Upper lobe of right lung (tissue), 1 donor: ENCODE measurements around the gene ZNF761. TPM values are rescaled to one million over a fixed set of nuclear protein-coding genes. Genes with fewer than 3 reads are reported as not detected.
"Not testable (repeated sequence)": the region's sequence is repeated elsewhere in the genome, so short reads cannot be mapped to it uniquely, and the experiment has no call there.

Experiments
- ATAC-seq: fragments of 200-7000 bp; cut with Tn5 transposase; one replicate; pipeline ENCODE4 v1.9.1; 2020; ENCODE audit warnings: mild to moderate bottlenecking, moderate library complexity
- DNase-seq: peaks from one replicate; pipeline ENCODE4 v3.0.0-alpha.2; 2020
- H3K27ac ChIP-seq: fragments of 200-600 bp; one replicate; pipeline ENCODE4 v1.8.0; 2022
- H3K27me3 ChIP-seq: fragments of 200-600 bp; one replicate; pipeline ENCODE4 v1.8.0; 2022; ENCODE audit warnings: mild to moderate bottlenecking
- H3K36me3 ChIP-seq: fragments of 200-600 bp; one replicate; pipeline ENCODE4 v1.8.0; 2022
- H3K4me1 ChIP-seq: fragments of 200-600 bp; one replicate; pipeline ENCODE4 v1.8.0; 2022
- H3K4me3 ChIP-seq: fragments of 200-600 bp; one replicate; pipeline ENCODE4 v1.8.0; 2022; ENCODE audit warnings: mild to moderate bottlenecking
- H3K9me3 ChIP-seq: fragments of 200-600 bp; one replicate; pipeline ENCODE4 v1.8.0; 2022
- intact Hi-C: fragments of 100-400 bp; cut with DNase I; formaldehyde crosslinking; loops from one replicate; pipeline ENCODE4 v1.11.0; 2022
- total RNA-seq: library from RNA; stranded (reverse); fragmentation: NEBNext Ultra II Directional; extraction: Animal tissue kit (Norgen Biotek cat#: 25700); gene quantifications from one replicate; pipeline ENCODE4 v1.2.1, GENCODE V29; 2021
- TF ChIP-seq, protein P1 (sequence below): fragments of 200-600 bp; IDR thresholded peaks from one replicate; pipeline ENCODE4 v1.8.0; 2022; ENCODE audit warnings: antibody characterized with exemption
- donor health status: DM: no; HTN: yes; CAD: no; lungs with severe emphysema.

Gene ZNF761
- total RNA-seq, 1 donor from 2014 or later, result 12.1 TPM

- ATAC-seq, result no peak
- intact Hi-C loops, result no loop called here
- no peaks in the 10 kb centered on the region for H3K27me3 ChIP-seq
- DNase-seq, result no peak
- no peaks in the 10 kb centered on the region for H3K36me3 ChIP-seq
- no peaks in the 10 kb centered on the region for H3K9me3 ChIP-seq
- H3K4me3 ChIP-seq, result no peak overlapping the region
- no peak overlapping the region for H3K27ac ChIP-seq
- TF ChIP-seq, protein P1, sequence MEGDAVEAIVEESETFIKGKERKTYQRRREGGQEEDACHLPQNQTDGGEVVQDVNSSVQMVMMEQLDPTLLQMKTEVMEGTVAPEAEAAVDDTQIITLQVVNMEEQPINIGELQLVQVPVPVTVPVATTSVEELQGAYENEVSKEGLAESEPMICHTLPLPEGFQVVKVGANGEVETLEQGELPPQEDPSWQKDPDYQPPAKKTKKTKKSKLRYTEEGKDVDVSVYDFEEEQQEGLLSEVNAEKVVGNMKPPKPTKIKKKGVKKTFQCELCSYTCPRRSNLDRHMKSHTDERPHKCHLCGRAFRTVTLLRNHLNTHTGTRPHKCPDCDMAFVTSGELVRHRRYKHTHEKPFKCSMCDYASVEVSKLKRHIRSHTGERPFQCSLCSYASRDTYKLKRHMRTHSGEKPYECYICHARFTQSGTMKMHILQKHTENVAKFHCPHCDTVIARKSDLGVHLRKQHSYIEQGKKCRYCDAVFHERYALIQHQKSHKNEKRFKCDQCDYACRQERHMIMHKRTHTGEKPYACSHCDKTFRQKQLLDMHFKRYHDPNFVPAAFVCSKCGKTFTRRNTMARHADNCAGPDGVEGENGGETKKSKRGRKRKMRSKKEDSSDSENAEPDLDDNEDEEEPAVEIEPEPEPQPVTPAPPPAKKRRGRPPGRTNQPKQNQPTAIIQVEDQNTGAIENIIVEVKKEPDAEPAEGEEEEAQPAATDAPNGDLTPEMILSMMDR, result no peak
- H3K4me1 ChIP-seq, result peaks cover 5% of the 10 kb centered on the region
Measured at GRCh38 chr19:53422551-53422950, 9.2 kb upstream of the ZNF761 start.

- H3K4me1 ChIP-seq, DNase-seq, intact Hi-C loops, H3K27me3 ChIP-seq, H3K9me3 ChIP-seq, H3K4me3 ChIP-seq, H3K27ac ChIP-seq, H3K36me3 ChIP-seq: not testable (repeated sequence)
- ATAC-seq, result peak; percentile 45
Measured at GRCh38 chr19:53423074-53423473, 8.7 kb upstream of the ZNF761 start.

GRCh38 chr19:53423680-53424079 is 8.1 kb upstream of the ZNF761 start:
- H3K4me3 ChIP-seq, H3K36me3 ChIP-seq, H3K4me1 ChIP-seq, intact Hi-C loops, H3K27ac ChIP-seq, H3K9me3 ChIP-seq, H3K27me3 ChIP-seq, DNase-seq: not testable (repeated sequence)
- ATAC-seq, result peak; percentile 63
- TF ChIP-seq, protein P1, result peak; percentile 14

GRCh38 chr19:53424968-53425597 is 6.7 kb upstream of the ZNF761 start:
- intact Hi-C loops, result no loop called here
- TF ChIP-seq, protein P1, result peak; percentile 89
- Histone ChIP-seq H3K27me3 (no peaks in the 10 kb centered on the region), H3K4me1 (peaks cover 5% of the 10 kb centered on the region), H3K27ac (no peak overlapping the region), H3K4me3 (no peak overlapping the region), H3K9me3 (no peaks in the 10 kb centered on the region), H3K36me3 (no peaks in the 10 kb centered on the region)
- DNase-seq (peak; percentile 76), ATAC-seq (peak; percentile 98)

GRCh38 chr19:53432088-53432661 is 391 bp downstream of the ZNF761 start:
- no peaks in the 10 kb centered on the region for H3K27me3 ChIP-seq
- intact Hi-C loops, result no loop called here

GRCh38 chr19:53443809-53444208 is 12.0 kb downstream of the ZNF761 start:
- H3K27ac ChIP-seq, intact Hi-C loops, DNase-seq, H3K9me3 ChIP-seq, H3K27me3 ChIP-seq, ATAC-seq, H3K4me1 ChIP-seq, H3K4me3 ChIP-seq: not testable (repeated sequence)
- H3K36me3 ChIP-seq, result peaks cover 27% of the 10 kb centered on the region

More at GRCh38 chr19:53432088-53432661, 391 bp downstream of the ZNF761 start:
- Histone ChIP-seq H3K36me3 (peaks cover 7% of the 10 kb centered on the region), H3K9me3 (no peaks in the 10 kb centered on the region), H3K27ac (peak overlapping the region; percentile 77), H3K4me1 (peaks cover 7% of the 10 kb centered on the region), H3K4me3 (peak overlapping the region; percentile 69)
- peak; percentile 75 for DNase-seq
- peak; percentile 41 for ATAC-seq
- TF ChIP-seq, protein P1, result no peak

DNA sequence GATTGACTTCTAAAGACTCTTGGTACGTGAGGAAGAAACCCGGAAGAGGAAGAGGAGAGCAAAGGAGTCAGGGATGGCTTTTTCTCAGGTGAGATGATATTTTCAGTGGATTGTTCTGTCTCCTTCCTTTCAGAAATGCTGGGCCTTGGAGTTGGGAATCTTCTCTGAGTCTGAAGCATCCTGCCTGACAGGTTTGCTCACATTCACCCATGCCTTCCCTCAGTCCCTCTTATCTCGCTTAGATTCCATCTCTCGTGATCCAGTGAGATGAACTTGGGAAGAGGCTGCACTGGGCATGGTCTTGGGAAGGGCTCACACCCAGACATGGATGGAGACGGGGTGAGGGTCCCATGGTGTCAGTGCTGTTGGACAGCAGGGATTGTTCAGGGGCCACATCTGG is 15.4 kb downstream of the ZNF761 start:
- H3K9me3 ChIP-seq, H3K4me1 ChIP-seq, ATAC-seq, intact Hi-C loops, H3K4me3 ChIP-seq, H3K27me3 ChIP-seq, H3K27ac ChIP-seq, DNase-seq: not testable (repeated sequence)
- peaks cover 49% of the 10 kb centered on the region for H3K36me3 ChIP-seq
